ENCODE measurements around the gene RANGAP1.

RANGAP1 gene

DNA sequence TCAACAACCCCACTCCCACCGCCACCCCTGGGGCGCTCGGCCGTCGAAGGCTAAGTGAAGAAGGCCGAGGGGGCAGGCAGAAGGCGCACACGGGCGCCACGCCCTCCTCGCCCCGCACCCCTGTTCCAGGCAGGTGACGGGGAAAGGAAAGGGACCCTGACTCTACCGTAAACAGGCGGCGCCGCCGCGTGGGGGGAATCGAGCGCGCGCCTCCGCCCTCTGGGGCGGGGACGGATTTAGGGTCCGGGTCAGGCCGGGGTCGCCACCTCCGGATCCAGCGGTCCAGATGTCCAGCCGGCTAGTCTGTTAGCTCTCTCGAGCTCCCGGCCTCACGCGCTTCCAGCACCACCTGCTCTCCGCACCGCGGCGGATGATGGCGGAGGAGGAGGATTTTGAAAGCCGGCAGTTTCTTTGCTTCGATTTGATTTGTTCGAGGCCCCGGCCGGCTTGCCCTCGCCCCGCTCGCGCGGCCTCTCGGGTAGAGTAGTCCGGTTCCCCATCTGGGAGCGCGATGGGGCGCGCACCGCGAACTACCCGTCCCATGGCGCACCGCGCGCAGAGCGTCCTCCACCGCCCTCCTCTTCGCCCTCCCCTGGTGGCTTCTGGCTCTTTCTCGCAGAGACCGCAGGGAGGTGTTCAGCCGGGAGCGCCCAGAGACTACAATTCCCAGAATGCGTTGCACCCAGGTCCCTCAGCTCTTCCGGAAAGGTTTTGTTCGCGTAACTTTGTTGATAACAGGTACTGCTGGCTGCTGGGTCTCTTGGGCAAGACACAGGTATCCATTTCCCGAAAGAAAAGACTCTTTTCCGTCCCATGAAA lies at the start of gene RANGAP1:
RANGAP1 (minus strand) TSS at position 368 of the 819 bp plus-strand sequence. CDS start 5,143 bp downstream, outside the sequence.
- peak; percentile 96 to 98 for DNase-seq

- no peak for DNase-seq
Measured at GRCh38 chr22:41334951-41335635, 49.1 kb upstream of the RANGAP1 start.

DNA sequence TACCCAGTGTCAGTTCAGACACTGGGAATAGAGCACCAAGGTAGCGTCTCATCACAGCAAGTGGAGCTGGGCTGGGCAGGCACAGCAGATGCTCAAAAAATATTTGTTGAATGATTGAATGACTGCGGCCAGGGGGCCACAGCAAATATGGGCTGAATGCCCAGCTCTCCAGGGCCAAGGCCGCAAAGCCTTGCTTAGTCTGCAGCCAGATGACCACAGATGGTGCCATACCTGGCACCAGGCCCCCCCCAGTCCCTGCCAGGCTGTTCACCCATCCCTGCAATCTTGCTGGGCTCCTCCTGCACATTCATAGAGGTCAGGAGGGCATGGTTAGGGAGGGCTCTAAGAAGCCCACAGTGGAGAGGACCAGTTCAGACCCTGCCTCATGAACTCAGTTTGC lies 48.2 kb upstream of the RANGAP1 start:
- DNase-seq, result no peak

- no peak for DNase-seq
Measured at GRCh38 chr22:41333806-41334205, 47.8 kb upstream of the RANGAP1 start.

DNA sequence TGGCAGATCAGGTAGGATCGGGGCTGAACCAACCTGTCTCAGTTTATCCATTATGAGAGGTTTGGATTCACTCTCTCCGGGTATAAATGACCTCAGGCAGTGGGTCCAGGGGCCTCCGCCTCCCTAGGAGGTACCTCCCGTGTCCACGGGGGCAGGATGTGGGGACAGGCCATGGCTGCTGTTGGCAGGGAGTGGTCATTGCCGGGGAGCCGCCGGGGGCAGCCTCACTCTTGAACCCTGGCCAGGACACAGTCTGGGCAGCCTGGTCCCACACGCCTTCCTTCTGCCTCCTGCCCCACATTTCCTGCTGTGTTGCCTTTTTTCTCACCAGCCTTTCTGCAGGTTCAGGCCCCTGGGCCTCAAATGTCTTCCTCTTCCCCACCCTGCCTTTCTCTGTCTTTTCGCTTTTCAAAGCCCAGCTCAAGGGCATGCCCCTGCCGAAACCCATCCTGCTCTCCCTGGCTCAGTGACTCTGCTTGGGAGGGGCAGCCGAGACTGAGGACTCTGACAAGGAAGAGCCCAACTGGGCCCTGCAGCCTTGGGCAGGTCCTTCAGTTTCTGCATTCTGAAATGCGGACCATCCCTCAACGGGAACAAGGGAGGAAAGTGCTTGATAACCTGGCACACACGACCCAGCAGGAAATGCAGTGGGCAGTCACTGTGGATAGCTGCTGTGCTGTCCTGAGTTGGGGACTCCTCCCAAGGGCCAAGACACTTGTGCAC lies 46.4 kb upstream of the RANGAP1 start:
- no peak for DNase-seq

GRCh38 chr22:41330169-41330568 lies 44.2 kb upstream of the RANGAP1 start:
- DNase-seq, result no peak

DNA sequence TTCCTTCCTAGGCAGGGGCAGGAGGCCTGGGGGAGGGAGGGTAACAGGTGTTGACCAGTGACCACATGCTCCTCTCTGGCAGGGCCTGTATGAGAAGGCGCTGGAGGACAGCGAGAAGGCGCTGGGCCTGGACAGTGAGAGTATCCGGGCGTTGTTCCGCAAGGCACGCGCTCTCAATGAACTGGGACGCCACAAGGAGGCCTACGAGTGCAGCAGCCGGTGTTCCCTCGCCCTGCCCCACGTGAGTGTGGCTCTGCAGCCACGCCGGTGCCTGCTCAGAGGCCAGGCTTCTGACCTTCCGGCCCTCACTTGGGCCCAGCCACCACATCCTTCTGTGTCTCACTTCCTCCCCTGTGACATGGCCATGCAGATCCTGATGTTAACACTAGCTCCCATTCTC lies 41.1 kb upstream of the RANGAP1 start:
- DNase-seq, result no peak

DNA sequence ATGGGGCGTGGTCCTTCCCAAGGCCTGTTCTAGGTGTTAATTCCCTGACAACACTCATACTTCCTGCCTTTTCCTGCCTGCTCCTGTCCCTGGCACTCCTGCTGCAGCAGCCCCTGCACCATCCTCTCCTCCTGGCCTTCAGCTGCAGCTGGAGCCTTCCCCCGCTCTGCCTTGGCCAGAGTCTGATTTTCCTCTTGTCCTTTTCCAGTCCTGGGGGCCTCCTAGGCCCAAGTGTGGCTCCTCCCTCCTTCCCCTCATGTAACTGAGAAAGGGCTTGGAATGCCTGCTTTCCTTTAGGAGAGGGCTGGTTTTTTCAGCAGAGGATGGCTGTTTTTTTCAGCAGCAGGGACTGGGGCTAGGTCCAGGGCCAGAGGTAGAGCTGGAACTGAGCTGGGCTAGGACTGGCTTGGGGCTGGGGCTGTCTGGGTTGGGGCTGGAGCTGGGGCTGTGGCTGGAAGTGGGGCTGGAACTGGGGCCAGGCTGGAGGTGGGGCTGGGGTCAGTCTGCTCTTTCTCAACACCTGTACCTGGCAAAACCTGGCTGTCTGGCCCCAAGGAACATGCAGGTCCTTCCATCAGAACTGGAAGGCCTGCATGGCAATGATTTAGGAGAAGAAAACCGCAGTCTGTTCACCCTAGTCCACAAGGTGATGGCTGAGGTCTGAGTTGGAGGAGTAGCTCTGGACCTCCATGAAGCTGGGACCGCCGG lies 39.0 kb upstream of the RANGAP1 start:
- no peak for DNase-seq

GRCh38 chr22:41320416-41321240 lies 34.6 kb upstream of the RANGAP1 start:
- DNase-seq, result no peak

GRCh38 chr22:41315586-41315985 lies 29.6 kb upstream of the RANGAP1 start:
- DNase-seq, result no peak

DNA sequence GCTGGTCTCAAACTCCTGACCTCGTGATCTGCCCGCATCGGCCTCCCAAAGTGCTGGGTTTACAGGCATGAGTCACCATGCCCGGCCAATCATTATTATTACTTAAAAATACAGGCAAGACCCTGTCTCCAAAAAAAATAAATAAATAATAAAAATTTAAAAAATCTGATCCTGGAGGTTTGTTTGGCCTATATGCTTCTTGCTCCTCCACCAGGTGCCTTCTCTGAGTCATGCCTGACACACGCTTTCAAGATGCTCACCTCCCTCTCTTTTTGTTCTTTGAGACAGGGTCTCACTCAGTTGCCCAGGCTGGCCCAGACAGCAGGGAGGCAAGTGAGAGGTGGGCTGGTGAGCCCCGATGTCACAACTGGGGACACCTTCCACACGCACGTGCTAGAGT lies 28.8 kb upstream of the RANGAP1 start:
- DNase-seq, result no peak

DNA sequence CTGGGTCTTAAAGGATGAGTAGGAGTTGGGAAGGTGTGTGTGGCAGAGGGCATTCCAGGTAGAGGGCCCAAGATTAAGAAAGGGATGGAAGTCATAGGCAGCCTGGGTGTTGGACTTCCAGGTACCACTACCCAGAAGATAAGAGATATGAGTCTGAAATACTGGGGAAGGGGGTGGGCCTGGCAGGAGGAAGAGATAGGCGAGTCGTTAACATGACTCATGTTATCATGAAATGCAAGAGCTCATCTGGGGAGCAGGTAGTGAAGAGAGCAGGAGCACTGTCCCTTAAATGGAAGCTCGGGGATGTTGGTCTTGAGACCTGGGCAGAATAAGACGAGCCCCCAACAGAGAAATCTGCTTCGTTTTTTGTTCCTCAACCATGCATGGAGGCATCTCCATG lies 25.5 kb upstream of the RANGAP1 start:
- peak in 1 of 2 experiments; percentile 7 for DNase-seq

- DNase-seq, result no peak
Measured at GRCh38 chr22:41310336-41310735, 24.3 kb upstream of the RANGAP1 start.

DNA sequence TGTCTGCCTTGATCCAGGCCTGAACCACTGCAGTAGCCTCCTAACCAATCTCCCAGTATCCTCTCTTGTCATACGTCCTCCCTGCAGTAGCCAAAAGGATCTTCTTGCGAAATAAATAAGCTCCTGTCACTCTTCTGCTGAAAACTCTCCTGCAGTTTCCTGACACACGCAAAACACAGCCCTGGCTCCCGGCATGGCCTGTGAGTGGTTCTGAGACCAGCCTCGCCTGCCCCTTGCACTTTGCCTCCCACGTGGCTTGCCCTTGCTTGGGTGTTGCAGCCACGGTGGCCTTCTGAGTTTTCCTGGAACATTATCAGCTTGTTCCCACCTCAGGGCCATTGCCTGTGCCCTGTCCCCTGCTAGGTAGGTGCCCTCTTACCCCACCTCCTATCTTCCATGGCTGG lies 22.6 kb upstream of the RANGAP1 start:
- no peak for DNase-seq

DNA sequence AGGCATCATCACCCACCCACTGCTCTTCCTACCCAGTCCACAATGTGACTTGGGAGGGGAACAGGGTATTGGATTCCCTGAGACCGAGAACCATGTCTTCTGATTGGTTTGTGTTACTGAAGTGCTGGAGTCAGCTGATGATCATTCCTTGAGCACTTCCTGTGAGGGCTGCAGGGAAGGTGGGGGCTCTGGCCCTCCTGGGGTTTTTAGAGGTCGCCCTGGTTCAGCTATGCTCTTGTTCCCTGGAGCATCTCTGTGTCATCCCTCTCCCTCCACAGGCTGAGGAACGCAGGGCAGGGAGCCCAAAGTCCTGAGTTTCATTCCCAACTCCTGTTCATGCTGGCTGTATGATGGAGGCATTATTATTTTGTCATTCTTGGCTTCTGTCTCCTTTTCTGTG lies 22.1 kb upstream of the RANGAP1 start:
- DNase-seq, result no peak

DNA sequence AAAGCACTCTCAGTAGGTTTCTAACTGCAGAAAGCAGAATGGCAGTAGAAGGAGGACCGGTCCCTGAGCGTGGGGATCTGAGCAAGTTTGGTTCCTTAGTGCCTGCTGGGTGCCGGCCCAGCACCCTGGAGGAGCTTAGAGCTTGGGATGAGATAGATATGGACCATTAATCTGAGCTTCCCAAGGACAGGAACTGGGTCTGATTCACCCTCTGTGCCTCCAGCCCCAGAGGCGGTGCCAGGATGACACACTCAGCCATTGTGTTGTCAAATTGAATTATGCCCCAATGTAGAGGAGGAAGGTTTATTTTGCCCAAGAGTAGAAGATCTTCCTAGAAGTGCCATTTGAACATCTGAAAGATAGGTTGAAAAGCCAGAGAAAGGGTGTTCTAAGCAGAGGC lies 19.7 kb upstream of the RANGAP1 start:
- no peak for DNase-seq

DNA sequence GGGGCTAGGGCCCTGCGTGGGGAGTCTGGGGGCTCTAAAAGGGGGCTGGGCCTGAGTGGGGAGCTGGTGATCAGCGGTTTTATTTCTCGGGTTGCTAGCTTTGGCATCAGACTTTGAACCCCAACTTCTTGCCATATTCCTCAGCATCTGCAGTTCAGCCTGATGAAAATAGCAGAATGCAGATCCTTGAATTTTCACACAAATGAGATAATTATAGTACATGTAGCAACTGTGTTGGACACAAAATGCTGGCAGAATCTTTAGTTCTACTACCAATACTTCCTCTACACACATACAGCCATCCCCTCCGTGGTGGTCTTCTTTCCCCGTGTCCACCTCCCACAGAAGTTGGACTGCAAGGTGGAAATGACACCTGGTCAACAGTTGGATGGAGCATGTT lies 16.8 kb upstream of the RANGAP1 start:
- no peak for DNase-seq

DNA sequence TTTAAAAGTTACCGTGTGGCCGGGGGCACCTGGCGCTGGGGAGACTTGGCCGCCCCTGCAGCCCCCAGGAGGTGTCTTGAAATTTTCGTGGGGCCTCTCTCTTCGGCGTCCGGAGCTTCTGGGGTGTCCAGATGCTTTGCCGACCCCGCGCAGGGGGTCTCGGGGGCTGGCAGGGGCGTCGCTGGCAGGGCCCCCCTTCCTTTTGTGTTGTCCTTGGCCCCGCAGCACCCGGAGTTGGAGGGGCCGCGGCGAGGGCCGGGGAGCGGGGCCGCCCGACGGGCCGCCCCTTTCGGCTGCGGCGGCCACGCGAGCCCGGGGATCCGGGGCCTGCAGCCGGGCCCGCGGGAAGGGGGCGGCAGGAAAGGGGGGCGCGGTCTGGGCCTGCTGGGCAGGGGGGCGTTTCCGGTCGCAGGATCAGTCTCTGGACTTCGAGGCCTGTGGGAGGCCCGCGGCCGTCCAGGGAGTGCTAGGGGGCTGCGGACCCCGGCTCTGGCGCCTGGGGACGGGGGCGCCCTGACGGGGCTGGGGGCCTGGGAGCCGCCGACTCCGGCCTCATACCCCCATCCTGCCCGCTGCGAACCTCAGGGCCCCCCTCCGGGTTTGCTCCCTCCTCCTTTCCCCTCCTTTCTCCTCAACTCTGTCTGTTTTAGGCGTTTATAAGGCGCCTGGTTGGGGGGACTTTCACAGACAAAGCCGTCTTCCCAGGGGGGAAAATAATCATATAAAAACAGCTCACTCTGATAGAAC lies 16.2 kb upstream of the RANGAP1 start:
- DNase-seq, result peak; percentile 13 to 19

DNA sequence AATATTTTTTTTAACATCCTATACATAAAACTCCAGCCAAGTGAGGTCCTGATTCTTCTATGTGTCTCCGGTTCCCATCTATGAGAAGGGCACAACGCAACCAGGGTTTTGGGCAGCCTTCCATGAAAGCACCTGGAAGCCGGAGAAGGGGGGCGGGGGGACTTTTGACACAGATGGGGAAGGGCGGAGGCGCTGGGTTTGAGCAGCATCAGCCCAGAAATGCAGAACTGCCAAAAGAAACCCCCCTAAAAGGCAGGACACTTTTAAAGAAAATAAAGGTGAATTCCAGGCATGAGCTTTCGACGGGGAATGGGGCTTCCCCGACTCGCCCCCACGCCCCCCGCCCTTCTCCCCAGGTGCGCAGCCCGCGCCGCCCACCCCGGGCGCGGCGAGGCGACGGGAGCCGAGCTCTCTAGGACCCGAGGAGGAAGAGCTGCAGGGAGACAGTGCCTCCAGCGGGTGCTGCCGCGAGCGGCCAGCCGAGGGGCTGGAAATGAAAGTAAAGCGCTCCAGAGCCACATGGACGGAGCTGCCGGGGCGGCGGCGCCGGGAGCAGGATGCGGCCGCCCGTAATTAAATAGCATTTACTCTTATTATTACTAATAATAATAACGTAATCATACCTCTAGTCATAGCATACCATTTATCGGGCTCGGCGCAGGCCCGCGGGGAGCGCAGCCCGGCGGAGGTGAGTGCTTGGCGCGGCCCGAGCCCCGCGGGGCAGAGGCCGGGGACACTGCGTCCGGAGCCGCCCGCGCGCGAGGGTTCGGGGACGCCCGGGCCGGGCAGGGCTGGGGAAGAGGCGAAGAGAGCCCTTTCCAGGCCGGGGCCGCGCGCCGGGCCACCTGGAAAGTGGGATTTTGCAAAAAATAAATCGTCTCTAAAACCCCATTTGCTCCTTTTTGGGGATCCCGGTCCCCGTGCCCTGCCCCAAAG lies 15.4 kb upstream of the RANGAP1 start, which contains the start of gene ZC3H7B:
ZC3H7B (plus strand) TSS at position 441 of the 936 bp plus-strand sequence. CDS start 19,136 bp downstream, outside the sequence.
- DNase-seq, result peak; percentile 78 to 82

DNA sequence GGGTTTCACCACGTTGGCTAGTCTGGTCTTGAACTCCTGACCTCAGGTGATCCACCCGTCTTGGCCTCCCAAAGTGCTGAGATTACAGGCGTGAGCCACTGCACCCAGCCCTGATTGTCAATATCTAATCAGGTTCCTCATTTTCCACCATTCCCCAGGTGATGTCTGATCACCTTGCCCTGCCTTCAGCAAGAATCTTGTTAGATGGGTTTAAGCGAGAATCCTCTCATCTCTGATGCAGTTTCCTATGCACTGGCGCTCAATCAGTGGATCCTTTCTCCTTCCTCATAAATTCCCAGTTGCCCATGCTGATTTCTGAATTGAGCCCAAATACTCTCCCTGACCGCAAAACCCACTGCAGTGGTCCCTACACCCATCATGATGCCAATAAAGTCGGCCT lies 14.7 kb upstream of the RANGAP1 start:
- DNase-seq, result no peak

Data from activated CD4-positive, alpha-beta T cell treated with anti-CD3 and anti-CD28 coated beads, Interleukin-2, amount 50 U/mL, for 48 hours (primary cell).